Muscle of leg (tissue), 11 donors: ENCODE data around the gene CUL9. TPM values are rescaled to one million over a fixed set of nuclear protein-coding genes. Genes with fewer than 3 reads are reported as not detected.

Experiments
- DNase-seq: peaks from one replicate; pipeline ENCODE4 v3.0.0; 2013
- H3K27ac ChIP-seq: one replicate; pipeline ENCODE4 v1.5.1; 2013; ENCODE audit warnings: mild to moderate bottlenecking, low read length, control low read depth
- H3K27me3 ChIP-seq: one replicate; pipeline ENCODE4 v1.6.1; 2013; ENCODE audit warnings: low read length; ENCODE audit not compliant: control insufficient read depth, insufficient read depth
- H3K36me3 ChIP-seq: one replicate; pipeline ENCODE4 v1.6.1; 2013; ENCODE audit warnings: low read length; ENCODE audit not compliant: control insufficient read depth, insufficient read depth
- H3K4me1 ChIP-seq: one replicate; pipeline ENCODE4 v1.6.1; 2013; ENCODE audit warnings: low read length; ENCODE audit not compliant: control insufficient read depth, insufficient read depth
- H3K4me3 ChIP-seq: one replicate; pipeline ENCODE4 v1.5.1; 2013; ENCODE audit warnings: low read length, control low read depth
- H3K9me3 ChIP-seq: replicated peaks from 2 replicates; pipeline ENCODE4 v1.6.1; 2013; ENCODE audit warnings: low read depth, low read length; ENCODE audit not compliant: control insufficient read depth
- WGBS: methylation state at CpG from one replicate; pipeline ENCODE4 v1.1.5; 2013; ENCODE audit warnings: missing lambda C conversion rate; ENCODE audit not compliant: insufficient coverage; 5-methylcytosine and 5-hydroxymethylcytosine counted together
- polyA plus RNA-seq, 8 donors: library from polyadenylated mRNA; unstranded; fragments of 120-200 nt; gene quantifications; one replicate each; pipeline versions ENCODE4 v1.2.1 to v1.2.3, GENCODE V29; 2013; ENCODE audit warnings: inconsistent platforms in 1 of 8, low replicate concordance in 1 of 8; ENCODE audit not compliant: insufficient read length in 8 of 8, insufficient read depth in 1 of 8
- total RNA-seq: library from RNA; stranded (reverse); fragments of 120-200 nt; gene quantifications from one replicate; pipeline ENCODE4 v1.2.4, GENCODE V29; 2013

CUL9 gene
- total and polyA plus RNA-seq, 9 donors, result 11.8 to 23.9 (median 19.4) TPM

- WGBS, result 100% methylated on average over 2 of the region's 2 CpGs
- peaks cover 4% of the 10 kb centered on the region for H3K9me3 ChIP-seq
- H3K4me3 ChIP-seq, result no peak overlapping the region
- H3K27ac ChIP-seq, result no peak overlapping the region
- peaks cover 70% of the 10 kb centered on the region for H3K27me3 ChIP-seq
- peaks cover under 1% of the 10 kb centered on the region for H3K4me1 ChIP-seq
- H3K36me3 ChIP-seq, result no peaks in the 10 kb centered on the region
- no peak for DNase-seq
These were observed 59.5 kb downstream of the CUL9 start for GRCh38 chr6:43241446-43241845.

GRCh38 chr6:43242908-43243663, 61.1 kb downstream of the CUL9 start, which contains the start of gene TTBK1:
TSS of gene TTBK1 (plus strand) at chr6:43243481. CDS start at chr6:43246661, 3,180 bp downstream.
- Histone ChIP-seq H3K4me3 (no peak within 1 kb of the TSS), H3K9me3 (peaks cover 4% of the 10 kb centered on the region), H3K4me1 (peaks cover 16% of the 10 kb centered on the region), H3K36me3 (no peaks in the 10 kb centered on the region), H3K27me3 (peaks cover 75% of the 10 kb centered on the region), H3K27ac (no peak within 1 kb of the TSS)
- WGBS, result 10% methylated on average over 47 of the region's 47 CpGs
- DNase-seq, result no peak

- Histone ChIP-seq H3K4me1 (peaks cover 17% of the 10 kb centered on the region), H3K36me3 (no peaks in the 10 kb centered on the region), H3K27me3 (peaks cover 74% of the 10 kb centered on the region), H3K27ac (no peak overlapping the region), H3K9me3 (peaks cover 4% of the 10 kb centered on the region), H3K4me3 (no peak overlapping the region)
- whole genome bisulfite sequencing, result 7% methylated on average over 37 of the region's 37 CpGs
- DNase-seq, result no peak
These were observed 61.8 kb downstream of the CUL9 start for GRCh38 chr6:43243664-43244321.

- peaks cover 85% of the 10 kb centered on the region for H3K27me3 ChIP-seq
- DNase-seq, result no peak
- no peak overlapping the region for H3K27ac ChIP-seq
- H3K36me3 ChIP-seq, result no peaks in the 10 kb centered on the region
- WGBS, result 12% methylated on average over 16 of the region's 27 CpGs
- peaks cover 21% of the 10 kb centered on the region for H3K4me1 ChIP-seq
- peak overlapping the region; percentile 50 for H3K4me3 ChIP-seq
- no peaks in the 10 kb centered on the region for H3K9me3 ChIP-seq
These were observed 64.5 kb downstream of the CUL9 start for GRCh38 chr6:43246301-43247113.

- H3K27ac ChIP-seq, result no peak overlapping the region
- DNase-seq, result peak; percentile 71
- no peaks in the 10 kb centered on the region for H3K9me3 ChIP-seq
- no peaks in the 10 kb centered on the region for H3K36me3 ChIP-seq
- H3K4me1 ChIP-seq, result peaks cover 25% of the 10 kb centered on the region
- WGBS, result 2% methylated on average over 24 of the region's 46 CpGs
- peak overlapping the region; percentile 50 for H3K4me3 ChIP-seq
- H3K27me3 ChIP-seq, result peaks cover 85% of the 10 kb centered on the region
These were observed 65.4 kb downstream of the CUL9 start for GRCh38 chr6:43247114-43247999.

- peaks cover 25% of the 10 kb centered on the region for H3K4me1 ChIP-seq
- no peak for DNase-seq
- H3K4me3 ChIP-seq, result no peak overlapping the region
- H3K36me3 ChIP-seq, result no peaks in the 10 kb centered on the region
- no peaks in the 10 kb centered on the region for H3K9me3 ChIP-seq
- no peak overlapping the region for H3K27ac ChIP-seq
- H3K27me3 ChIP-seq, result peaks cover 84% of the 10 kb centered on the region
- 83% methylated on average over 1 of the region's 3 CpGs for WGBS
These were observed 66.1 kb downstream of the CUL9 start for GRCh38 chr6:43248101-43248500.

- no peak overlapping the region for H3K27ac ChIP-seq
- H3K4me1 ChIP-seq, result peaks cover 25% of the 10 kb centered on the region
- no peaks in the 10 kb centered on the region for H3K36me3 ChIP-seq
- DNase-seq, result no peak
- no peaks in the 10 kb centered on the region for H3K9me3 ChIP-seq
- peaks cover 82% of the 10 kb centered on the region for H3K27me3 ChIP-seq
- H3K4me3 ChIP-seq, result no peak overlapping the region
These were observed 66.8 kb downstream of the CUL9 start for GRCh38 chr6:43248791-43249190.

GRCh38 chr6:43250992-43251373, 69.0 kb downstream of the CUL9 start:
- H3K4me1 ChIP-seq, result peaks cover 25% of the 10 kb centered on the region
- WGBS, result no CpG with 5 or more reads among the region's 8 CpGs
- DNase-seq, result no peak
- H3K9me3 ChIP-seq, result no peaks in the 10 kb centered on the region
- no peak overlapping the region for H3K27ac ChIP-seq
- H3K27me3 ChIP-seq, result peaks cover 60% of the 10 kb centered on the region
- H3K4me3 ChIP-seq, result no peak overlapping the region
- no peaks in the 10 kb centered on the region for H3K36me3 ChIP-seq

GRCh38 chr6:43253401-43253800, 71.4 kb downstream of the CUL9 start:
- Histone ChIP-seq H3K9me3 (no peaks in the 10 kb centered on the region), H3K27me3 (peaks cover 38% of the 10 kb centered on the region), H3K4me1 (peaks cover 8% of the 10 kb centered on the region), H3K27ac (no peak overlapping the region), H3K4me3 (no peak overlapping the region), H3K36me3 (no peaks in the 10 kb centered on the region)
- WGBS, result 87% methylated on average over 10 of the region's 11 CpGs
- no peak for DNase-seq
